Endodermal cell (in vitro differentiated cells): ENCODE results near the gene SULT4A1. TPM values are rescaled to one million over a fixed set of nuclear protein-coding genes. Genes with fewer than 3 reads are reported as not detected.

Experiments used
- DNase-seq: peaks from one replicate; pipeline ENCODE4 v3.0.0-alpha.2; 2017
- H3K27ac ChIP-seq: 2 replicates; pipeline ENCODE4 v1.5.1; 2013; ENCODE audit warnings: mild to moderate bottlenecking, low read depth, low read length, moderate library complexity
- H3K27me3 ChIP-seq: 2 replicates; pipeline ENCODE4 v1.6.1; 2013; ENCODE audit warnings: mild to moderate bottlenecking, low read length, moderate library complexity; ENCODE audit not compliant: insufficient read depth, control insufficient read depth, poor library complexity, severe bottlenecking
- H3K36me3 ChIP-seq: 2 replicates; pipeline ENCODE4 v1.7.0; 2013; ENCODE audit warnings: mild to moderate bottlenecking, low read length, moderate library complexity; ENCODE audit not compliant: control insufficient read depth, insufficient read depth
- H3K4me1 ChIP-seq: one replicate; pipeline ENCODE4 v1.7.0; 2013; ENCODE audit warnings: low read length; ENCODE audit not compliant: control insufficient read depth, insufficient read depth
- H3K4me3 ChIP-seq: 2 replicates; pipeline ENCODE4 v1.5.1; 2013; ENCODE audit warnings: mild to moderate bottlenecking, low read length, moderate library complexity
- H3K9ac ChIP-seq: 2 replicates; pipeline ENCODE4 v1.6.1; 2013; ENCODE audit warnings: mild to moderate bottlenecking, low read length, moderate library complexity; ENCODE audit not compliant: poor library complexity, severe bottlenecking; ENCODE audit errors: extremely low read depth
- H3K9me3 ChIP-seq: 2 replicates; pipeline ENCODE4 v1.6.1; 2013; ENCODE audit warnings: mild to moderate bottlenecking, low read length, moderate library complexity; ENCODE audit not compliant: control insufficient read depth
- H3K27ac Mint-ChIP-seq: 2 replicates; pipeline ENCODE4 v1.8.0; 2020; ENCODE audit warnings: mixed read lengths
- H3K27me3 Mint-ChIP-seq: 2 replicates; pipeline ENCODE4 v1.8.0; 2021; ENCODE audit warnings: mild to moderate bottlenecking, mixed read lengths; ENCODE audit not compliant: insufficient read depth
- H3K36me3 Mint-ChIP-seq: 2 replicates; pipeline ENCODE4 v1.8.0; 2020; ENCODE audit warnings: low read depth, mixed read lengths
- H3K4me1 Mint-ChIP-seq: 2 replicates; pipeline ENCODE4 v1.8.0; 2020; ENCODE audit warnings: mixed read lengths
- H3K4me3 Mint-ChIP-seq: 2 replicates; pipeline ENCODE4 v1.8.0; 2020; ENCODE audit warnings: mild to moderate bottlenecking, moderate library complexity, mixed read lengths
- H3K9me3 Mint-ChIP-seq: 2 replicates; pipeline ENCODE4 v1.8.0; 2020; ENCODE audit warnings: mild to moderate bottlenecking, mixed read lengths
- CTCF ChIP-seq: fragments of 200-600 bp; sonication (generic); conservative IDR thresholded peaks from 2 replicates; pipeline ENCODE4 v1.5.0; 2021; ENCODE audit warnings: antibody characterized with exemption, mild to moderate bottlenecking
- WGBS, 2 experiments: methylation state at CpG; one replicate each; pipeline versions ENCODE4 v1.1.5 to v1.1.7; 2013; ENCODE audit warnings: missing lambda C conversion rate in 2 of 2, mixed read lengths in 1 of 2; ENCODE audit not compliant: insufficient coverage in 1 of 2, insufficient read length in 1 of 2; 5-methylcytosine and 5-hydroxymethylcytosine counted together
- total RNA-seq, 2 donors: library from RNA; stranded (reverse); fragmentation: NEBNext Ultra II Directional in 1 of 2; extraction: Animal tissue kit (Norgen Biotek cat#: 25700) in 1 of 2; gene quantifications; 2 replicates in 1 of 2; 3 replicates in 1 of 2; pipeline ENCODE4 v1.2.1, GENCODE V29; 2021

The SULT4A1 gene
- total RNA-seq, 2 donors from 2014 or later, result 11.4 to 12.7 TPM

DNA sequence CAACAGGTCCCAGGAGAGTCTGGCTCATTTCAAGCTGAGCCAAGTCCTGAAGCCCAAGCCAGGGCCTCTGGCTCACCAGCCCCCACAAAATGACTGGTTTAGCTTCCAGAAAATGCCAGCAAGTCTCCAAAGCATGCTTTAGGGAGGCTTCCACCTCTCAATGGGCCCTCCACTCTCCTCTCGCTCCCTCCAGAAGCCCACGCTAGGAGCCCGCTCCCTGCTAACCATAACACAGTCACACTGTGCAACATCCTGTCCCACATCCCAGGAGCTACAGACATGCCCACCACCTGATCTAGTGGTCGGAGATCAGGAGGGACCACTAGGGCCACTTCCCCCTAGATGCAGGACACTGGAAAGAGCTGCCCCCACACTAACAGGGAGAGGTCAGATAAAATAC is 6.9 kb downstream of the SULT4A1 start:
- 95% methylated on average over 4 of the region's 4 CpGs; no CpG with 5 or more reads in 1 of the 2 experiments for WGBS, 2 experiments
- Histone ChIP-seq H3K27ac (no peak overlapping the region), H3K9me3 (peaks cover 10% of the 10 kb centered on the region), H3K27me3 (no peaks in the 10 kb centered on the region), H3K36me3 (no peaks in the 10 kb centered on the region), H3K4me1 (no peaks in the 10 kb centered on the region), H3K9ac (no peak overlapping the region), H3K4me3 (no peak overlapping the region)
- Mint-ChIP-seq H3K4me1 (peaks cover 6% of the 10 kb centered on the region), H3K36me3 (peaks cover 21% of the 10 kb centered on the region), H3K27me3 (no peaks in the 10 kb centered on the region), H3K9me3 (peaks cover 14% of the 10 kb centered on the region), H3K4me3 (no peak overlapping the region), H3K27ac (no peak overlapping the region)
- no peak for DNase-seq
- TF ChIP-seq CTCF, result no peak

DNA sequence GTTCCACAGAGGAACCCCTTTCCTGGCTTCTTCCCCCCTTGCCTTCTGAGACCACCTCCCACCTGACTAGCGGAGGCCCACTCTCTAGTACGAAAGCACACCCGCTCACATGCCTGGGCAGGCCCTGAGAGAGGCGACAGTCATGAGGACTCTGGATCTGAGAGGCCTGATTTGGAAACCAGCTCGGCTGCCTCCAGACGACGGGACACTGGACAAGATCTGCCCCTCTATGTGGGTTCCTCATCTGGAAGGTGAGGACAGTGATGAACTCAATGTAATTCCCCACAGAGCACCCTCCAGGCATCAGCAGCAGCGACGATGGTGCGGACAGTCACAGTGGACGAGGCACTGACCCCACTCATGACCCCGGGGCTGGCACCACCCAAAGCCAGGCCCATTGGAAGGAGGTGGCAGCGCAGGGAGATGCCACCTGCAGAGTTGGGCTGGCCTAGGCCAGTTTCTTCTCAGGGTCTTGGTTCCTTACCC is 7.5 kb downstream of the SULT4A1 start:
- DNase-seq, result peak; percentile 20
- H3K27me3 ChIP-seq, result no peaks in the 10 kb centered on the region
- no peaks in the 10 kb centered on the region for H3K27me3 Mint-ChIP-seq
- no peak overlapping the region for H3K27ac ChIP-seq
- H3K4me3 Mint-ChIP-seq, result no peak overlapping the region
- peaks cover 10% of the 10 kb centered on the region for H3K9me3 ChIP-seq
- H3K36me3 ChIP-seq, result no peaks in the 10 kb centered on the region
- WGBS, 2 experiments, result 94 to 97% methylated on average over 12 to 13 of the region's 13 CpGs
- H3K4me1 ChIP-seq, result no peaks in the 10 kb centered on the region
- peaks cover 6% of the 10 kb centered on the region for H3K4me1 Mint-ChIP-seq
- no peak overlapping the region for H3K9ac ChIP-seq
- peaks cover 14% of the 10 kb centered on the region for H3K9me3 Mint-ChIP-seq
- H3K36me3 Mint-ChIP-seq, result peaks cover 21% of the 10 kb centered on the region
- H3K4me3 ChIP-seq, result no peak overlapping the region
- TF ChIP-seq CTCF, result no peak
- H3K27ac Mint-ChIP-seq, result no peak overlapping the region

- H3K27me3 ChIP-seq, result no peaks in the 10 kb centered on the region
These were observed 8.1 kb downstream of the SULT4A1 start for GRCh38 chr22:43854121-43854785.

More at GRCh38 chr22:43854121-43854785, 8.1 kb downstream of the SULT4A1 start:
- Histone ChIP-seq H3K9ac (no peak overlapping the region), H3K4me3 (no peak overlapping the region), H3K27ac (no peak overlapping the region), H3K9me3 (peaks cover 10% of the 10 kb centered on the region), H3K36me3 (no peaks in the 10 kb centered on the region), H3K4me1 (no peaks in the 10 kb centered on the region)
- WGBS, 2 experiments, result 83 to 84% methylated on average over 11 to 14 of the region's 14 CpGs
- Mint-ChIP-seq H3K4me3 (no peak overlapping the region), H3K27me3 (no peaks in the 10 kb centered on the region), H3K9me3 (peaks cover 14% of the 10 kb centered on the region), H3K4me1 (peaks cover 9% of the 10 kb centered on the region), H3K27ac (no peak overlapping the region), H3K36me3 (peaks cover 20% of the 10 kb centered on the region)
- DNase-seq, result peak; percentile 16
- TF ChIP-seq CTCF, result no peak
